ENCODE results near the gene OR2B6.
"Not testable (repeated sequence)": the region's sequence is repeated elsewhere in the genome, so short reads cannot be mapped to it uniquely, and the experiment has no call there.

OR2B6 gene

GRCh38 chr6:27940766-27941165 lies 16.3 kb upstream of the OR2B6 start:
- in situ Hi-C loops (cut with HindIII; ENCODE audit: low sequenced_read_pairs), result no loop called here

DNA sequence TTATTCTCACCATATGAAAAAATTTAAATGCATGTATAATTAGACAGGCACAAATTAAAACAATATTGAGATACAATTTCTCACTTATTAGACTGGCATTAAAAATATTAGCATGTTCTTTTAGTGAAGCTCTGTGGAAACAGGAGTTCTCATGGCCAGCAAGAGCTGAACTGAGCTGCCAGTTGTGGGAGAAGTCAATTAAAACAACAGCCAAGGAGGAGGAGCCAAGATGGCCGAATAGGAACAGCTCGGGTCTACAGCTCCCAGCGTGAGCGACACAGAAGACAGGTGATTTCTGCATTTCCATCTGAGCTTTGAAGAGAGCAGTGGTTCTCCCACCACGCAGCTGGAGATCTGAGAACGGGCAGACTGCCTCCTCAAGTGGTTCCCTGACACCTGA lies 14.0 kb upstream of the OR2B6 start:
- H3K4me3 ChIP-seq (ENCODE audit: low read depth, low read length); in situ Hi-C loops (cut with HindIII; ENCODE audit: low sequenced_read_pairs); DNase-seq (ENCODE audit: low read depth, low spot score): not testable (repeated sequence)

More at GRCh38 chr6:27940766-27941165, 16.3 kb upstream of the OR2B6 start:
- no peak for TF ChIP-seq CTCF (IDR thresholded peaks at IDR 0.05; ENCODE audit: low read depth, low read length)
- H3K4me3 ChIP-seq (ENCODE audit: low read depth, low read length), result no peak overlapping the region
- no peak for DNase-seq (ENCODE audit: low read depth, low spot score)

- DNase-seq (ENCODE audit: low read depth, low spot score), result no peak
- in situ Hi-C loops (cut with HindIII; ENCODE audit: low sequenced_read_pairs), result no loop called here
These were observed 8.8 kb upstream of the OR2B6 start for GRCh38 chr6:27948237-27948636.

DNA sequence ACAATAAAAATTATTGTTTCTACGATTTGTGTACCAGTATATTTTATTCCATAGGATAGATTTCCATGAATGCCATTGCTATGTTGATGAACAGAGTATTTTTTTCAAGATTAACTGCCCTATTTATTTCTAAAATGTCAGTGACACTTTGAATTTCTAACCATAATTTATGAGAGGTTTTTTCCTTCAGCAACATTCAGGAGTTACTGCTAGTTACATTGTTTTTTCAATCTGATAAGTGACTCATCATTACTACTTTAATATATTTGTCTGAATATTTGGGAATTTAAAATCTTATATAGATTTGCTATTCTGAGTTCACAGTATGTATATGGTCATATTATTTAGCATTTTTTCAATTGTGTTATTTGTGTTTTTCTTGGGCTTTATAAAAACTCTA lies 6.0 kb upstream of the OR2B6 start:
- no peak for DNase-seq (ENCODE audit: low read depth, low spot score)
- no peak overlapping the region for H3K4me3 ChIP-seq (ENCODE audit: low read depth, low read length)
- no peak for TF ChIP-seq CTCF (IDR thresholded peaks at IDR 0.05; ENCODE audit: low read depth, low read length)
- in situ Hi-C loops (cut with HindIII; ENCODE audit: low sequenced_read_pairs), result no loop called here

More at GRCh38 chr6:27948237-27948636, 8.8 kb upstream of the OR2B6 start:
- TF ChIP-seq CTCF (IDR thresholded peaks at IDR 0.05; ENCODE audit: low read depth, low read length), result no peak
- H3K4me3 ChIP-seq (ENCODE audit: low read depth, low read length), result no peak overlapping the region

DNA sequence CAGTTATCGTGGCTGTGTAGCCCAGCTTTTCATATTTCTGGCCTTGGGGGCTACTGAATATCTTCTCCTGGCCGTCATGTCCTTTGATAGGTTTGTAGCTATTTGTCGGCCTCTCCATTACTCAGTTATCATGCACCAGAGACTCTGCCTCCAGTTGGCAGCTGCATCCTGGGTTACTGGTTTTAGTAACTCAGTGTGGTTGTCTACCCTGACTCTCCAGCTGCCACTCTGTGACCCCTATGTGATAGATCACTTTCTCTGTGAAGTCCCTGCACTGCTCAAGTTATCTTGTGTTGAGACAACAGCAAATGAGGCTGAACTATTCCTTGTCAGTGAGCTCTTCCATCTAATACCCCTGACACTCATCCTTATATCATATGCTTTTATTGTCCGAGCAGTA lies 475 bp downstream of the OR2B6 start:
- no peak overlapping the region for H3K4me3 ChIP-seq (ENCODE audit: low read depth, low read length)
- DNase-seq (ENCODE audit: low read depth, low spot score), result no peak
- TF ChIP-seq CTCF (IDR thresholded peaks at IDR 0.05; ENCODE audit: low read depth, low read length), result no peak
- in situ Hi-C loops (cut with HindIII; ENCODE audit: low sequenced_read_pairs), result no loop called here

DNA sequence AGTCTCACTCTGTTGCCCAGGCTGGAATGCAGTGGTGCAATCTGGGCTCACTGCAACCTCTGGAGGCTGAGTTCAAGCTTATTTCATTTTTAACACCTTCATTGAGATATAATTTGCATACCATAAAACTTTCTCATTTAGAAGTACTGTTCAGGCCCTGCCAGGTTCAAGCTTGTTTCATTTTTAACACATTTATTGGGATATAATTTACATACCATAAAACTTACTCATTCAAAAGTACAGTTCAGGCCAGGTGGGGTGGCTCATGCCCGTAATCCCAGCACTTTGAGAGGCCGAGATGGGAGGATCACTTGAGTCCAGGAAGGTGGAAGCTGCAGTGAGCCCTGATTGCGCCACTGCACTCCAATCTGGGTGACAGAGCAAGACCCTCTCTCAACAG lies 5.5 kb downstream of the OR2B6 start:
- in situ Hi-C loops (cut with HindIII; ENCODE audit: low sequenced_read_pairs), result no loop called here
- H3K4me3 ChIP-seq (ENCODE audit: low read depth, low read length), result no peak overlapping the region
- TF ChIP-seq CTCF (IDR thresholded peaks at IDR 0.05; ENCODE audit: low read depth, low read length), result no peak
- no peak for DNase-seq (ENCODE audit: low read depth, low spot score)

DNA sequence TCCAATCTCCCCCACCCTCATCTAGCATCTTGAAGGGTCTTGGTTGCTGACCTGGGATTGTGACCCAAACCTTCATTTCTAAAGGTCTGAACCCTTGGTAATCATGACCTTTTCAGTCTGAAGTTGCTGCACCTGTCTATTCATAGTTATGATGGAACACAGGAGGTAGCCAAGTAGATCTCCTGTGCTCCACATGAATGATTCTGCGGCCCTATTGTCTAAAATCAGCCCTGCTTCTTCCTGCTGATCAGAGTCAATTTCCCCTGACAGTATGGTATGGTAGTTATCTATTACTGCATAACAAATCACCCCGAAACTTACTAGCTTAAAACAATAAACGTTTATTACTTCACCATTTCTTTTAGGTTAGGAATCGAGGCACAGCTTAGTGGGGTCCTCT lies 9.0 kb downstream of the OR2B6 start:
- TF ChIP-seq CTCF (IDR thresholded peaks at IDR 0.05; ENCODE audit: low read depth, low read length), result no peak
- in situ Hi-C loops (cut with HindIII; ENCODE audit: low sequenced_read_pairs), result no loop called here
- no peak overlapping the region for H3K4me3 ChIP-seq (ENCODE audit: low read depth, low read length)
- no peak for DNase-seq (ENCODE audit: low read depth, low spot score)
